MM.1S (cell line): ENCODE results near the gene NRAP.

ENCODE experiments used
- EZH2 ChIP-seq: fragments of 300-600 bp; sonication (generic); optimal IDR thresholded peaks from 2 replicates; pipeline ENCODE3; 2017; ENCODE audit warnings: low read depth, mild to moderate bottlenecking, antibody characterized with exemption, low read length, mixed read lengths
- EZH2phosphoT487 ChIP-seq: fragments of 300-600 bp; sonication (generic); IDR thresholded peaks from 2 replicates; pipeline ENCODE4 v1.6.1; 2018; ENCODE audit warnings: antibody characterized with exemption, low read length
- TF ChIP-seq, protein P1 (sequence below): fragments of 300-600 bp; sonication (generic); IDR thresholded peaks from 2 replicates; pipeline ENCODE4 v1.5.1; 2016; ENCODE audit warnings: antibody characterized with exemption, low read length, mixed read lengths

GRCh38 chr10:113557903-113558321 is 105.9 kb downstream of the NRAP start:
- TF ChIP-seq, protein P1, sequence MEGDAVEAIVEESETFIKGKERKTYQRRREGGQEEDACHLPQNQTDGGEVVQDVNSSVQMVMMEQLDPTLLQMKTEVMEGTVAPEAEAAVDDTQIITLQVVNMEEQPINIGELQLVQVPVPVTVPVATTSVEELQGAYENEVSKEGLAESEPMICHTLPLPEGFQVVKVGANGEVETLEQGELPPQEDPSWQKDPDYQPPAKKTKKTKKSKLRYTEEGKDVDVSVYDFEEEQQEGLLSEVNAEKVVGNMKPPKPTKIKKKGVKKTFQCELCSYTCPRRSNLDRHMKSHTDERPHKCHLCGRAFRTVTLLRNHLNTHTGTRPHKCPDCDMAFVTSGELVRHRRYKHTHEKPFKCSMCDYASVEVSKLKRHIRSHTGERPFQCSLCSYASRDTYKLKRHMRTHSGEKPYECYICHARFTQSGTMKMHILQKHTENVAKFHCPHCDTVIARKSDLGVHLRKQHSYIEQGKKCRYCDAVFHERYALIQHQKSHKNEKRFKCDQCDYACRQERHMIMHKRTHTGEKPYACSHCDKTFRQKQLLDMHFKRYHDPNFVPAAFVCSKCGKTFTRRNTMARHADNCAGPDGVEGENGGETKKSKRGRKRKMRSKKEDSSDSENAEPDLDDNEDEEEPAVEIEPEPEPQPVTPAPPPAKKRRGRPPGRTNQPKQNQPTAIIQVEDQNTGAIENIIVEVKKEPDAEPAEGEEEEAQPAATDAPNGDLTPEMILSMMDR, result no peak
- TF ChIP-seq EZH2, result no peak
- no peak for TF ChIP-seq EZH2phosphoT487
